Keratinocyte (primary cell): ENCODE measurements around the gene CAPZB. TPM values are rescaled to one million over a fixed set of nuclear protein-coding genes. Genes with fewer than 3 reads are reported as not detected.

Experiments
- DNase-seq: peaks from one replicate; pipeline ENCODE4 v3.0.0-alpha.2; 2011; ENCODE audit warnings: low read depth, missing footprints, low spot score
- FAIRE-seq: peaks from 2 replicates; lab custom pipeline; 2011; peaks lifted over from hg19 to GRCh38; lab: Jason Lieb, UNC
- H2AFZ ChIP-seq: 2 replicates; pipeline ENCODE4 v1.6.0; 2012; ENCODE audit warnings: low read length, control low read depth, inconsistent platforms; ENCODE audit not compliant: control insufficient read depth
- H3K27ac ChIP-seq: 2 replicates; pipeline ENCODE4 v1.5.1; 2011; ENCODE audit warnings: low read length; ENCODE audit not compliant: control insufficient read depth, insufficient read depth
- H3K27me3 ChIP-seq: 3 replicates; pipeline ENCODE4 v1.6.0; 2011; ENCODE audit warnings: low read length; ENCODE audit not compliant: control insufficient read depth, insufficient read depth; ENCODE audit errors: extremely low read depth
- H3K36me3 ChIP-seq, 2 experiments: 2 replicates in 1 of 2; 3 replicates in 1 of 2; pipeline ENCODE4 v1.5.1; 2011; ENCODE audit warnings: low read length in 2 of 2, mild to moderate bottlenecking in 1 of 2; ENCODE audit not compliant: control insufficient read depth in 2 of 2, insufficient read depth in 2 of 2; ENCODE audit errors: extremely low read depth in 1 of 2
- H3K4me1 ChIP-seq: 3 replicates; pipeline ENCODE4 v1.5.1; 2011; ENCODE audit warnings: low read length; ENCODE audit not compliant: control insufficient read depth, insufficient read depth; ENCODE audit errors: extremely low read depth
- H3K4me2 ChIP-seq: 3 replicates; pipeline ENCODE4 v1.6.0; 2011; ENCODE audit warnings: low read depth, low read length; ENCODE audit not compliant: control insufficient read depth, insufficient read depth; ENCODE audit errors: extremely low read depth
- H3K4me3 ChIP-seq, 3 experiments: fragments of 200-600 bp in 1 of 3; sonication (generic) in 1 of 3; 2 replicates in 2 of 3; 3 replicates in 1 of 3; pipeline ENCODE4 v1.5.1; 2011 to 2016; ENCODE audit warnings: low read length in 3 of 3, mild to moderate bottlenecking in 3 of 3, control low read depth in 2 of 3, inconsistent platforms in 1 of 3, low read depth in 1 of 3, mixed read lengths in 1 of 3, mixed run types in 1 of 3, moderate library complexity in 1 of 3; ENCODE audit not compliant: control insufficient read depth in 2 of 3, insufficient read depth in 2 of 3; ENCODE audit errors: extremely low read depth in 1 of 3
- H3K79me2 ChIP-seq: 2 replicates; pipeline ENCODE4 v1.6.0; 2012; ENCODE audit warnings: low read length; ENCODE audit not compliant: control insufficient read depth, insufficient read depth
- H3K9ac ChIP-seq: 3 replicates; pipeline ENCODE4 v1.6.0; 2011; ENCODE audit warnings: low read length; ENCODE audit not compliant: control insufficient read depth, insufficient read depth; ENCODE audit errors: extremely low read depth
- H3K9me1 ChIP-seq: 3 replicates; pipeline ENCODE4 v1.6.0; 2011; ENCODE audit warnings: low read length; ENCODE audit not compliant: control insufficient read depth, insufficient read depth; ENCODE audit errors: extremely low read depth
- H3K9me3 ChIP-seq: 2 replicates; pipeline ENCODE4 v1.5.1; 2012; ENCODE audit warnings: low read depth, low read length; ENCODE audit not compliant: control insufficient read depth
- H4K20me1 ChIP-seq: 3 replicates; pipeline ENCODE4 v1.6.0; 2011; ENCODE audit warnings: low read length; ENCODE audit not compliant: control insufficient read depth, insufficient read depth; ENCODE audit errors: extremely low read depth
- CTCF ChIP-seq, 3 experiments: IDR thresholded peaks in 1 of 3; conservative IDR thresholded peaks in 1 of 3; optimal IDR thresholded peaks in 1 of 3; 2 replicates in 2 of 3; 3 replicates in 1 of 3; pipeline versions ENCODE3 to v1.5.1; 2011; ENCODE audit warnings: low read length in 3 of 3, mild to moderate bottlenecking in 3 of 3, moderate library complexity in 2 of 3, control low read depth in 1 of 3, inconsistent platforms in 1 of 3; ENCODE audit not compliant: insufficient read depth in 2 of 3; ENCODE audit errors: extremely low read depth in 1 of 3
- EZH2 ChIP-seq: IDR thresholded peaks from one replicate; pipeline ENCODE4 v1.6.1; 2012; ENCODE audit warnings: inconsistent platforms, mild to moderate bottlenecking, low read length, moderate library complexity
- dilution Hi-C: fragments of 300-500 bp; cut with MboI; formaldehyde crosslinking; loops from one replicate; pipeline ENCODE4 v1.7.0; 2020; ENCODE audit warnings: low sequenced_read_pairs; ENCODE audit not compliant: extremely low pct_ligation_motif_present
- polyA plus RNA-seq, 5 experiments: library from polyadenylated mRNA; depleted of rRNA in 3 of 5; stranded (reverse) in 3 of 5; stranded (forward) in 1 of 5; unstranded in 1 of 5; fragments of >200 nt; gene quantifications; 1 replicate in 1 of 5; 2 replicates in 3 of 5; 3 replicates in 1 of 5; pipeline versions ENCODE4 v1.2.1 to v1.2.3, GENCODE V29; 2011 to 2012; ENCODE audit warnings: missing spikeins in 2 of 5, low read depth in 1 of 5, low replicate concordance in 1 of 5

The CAPZB gene
- polyA plus RNA-seq, 1 donor (not counting 4 experiments of a cell fraction or from before 2014, with no cell fraction given): 193 TPM

DNA sequence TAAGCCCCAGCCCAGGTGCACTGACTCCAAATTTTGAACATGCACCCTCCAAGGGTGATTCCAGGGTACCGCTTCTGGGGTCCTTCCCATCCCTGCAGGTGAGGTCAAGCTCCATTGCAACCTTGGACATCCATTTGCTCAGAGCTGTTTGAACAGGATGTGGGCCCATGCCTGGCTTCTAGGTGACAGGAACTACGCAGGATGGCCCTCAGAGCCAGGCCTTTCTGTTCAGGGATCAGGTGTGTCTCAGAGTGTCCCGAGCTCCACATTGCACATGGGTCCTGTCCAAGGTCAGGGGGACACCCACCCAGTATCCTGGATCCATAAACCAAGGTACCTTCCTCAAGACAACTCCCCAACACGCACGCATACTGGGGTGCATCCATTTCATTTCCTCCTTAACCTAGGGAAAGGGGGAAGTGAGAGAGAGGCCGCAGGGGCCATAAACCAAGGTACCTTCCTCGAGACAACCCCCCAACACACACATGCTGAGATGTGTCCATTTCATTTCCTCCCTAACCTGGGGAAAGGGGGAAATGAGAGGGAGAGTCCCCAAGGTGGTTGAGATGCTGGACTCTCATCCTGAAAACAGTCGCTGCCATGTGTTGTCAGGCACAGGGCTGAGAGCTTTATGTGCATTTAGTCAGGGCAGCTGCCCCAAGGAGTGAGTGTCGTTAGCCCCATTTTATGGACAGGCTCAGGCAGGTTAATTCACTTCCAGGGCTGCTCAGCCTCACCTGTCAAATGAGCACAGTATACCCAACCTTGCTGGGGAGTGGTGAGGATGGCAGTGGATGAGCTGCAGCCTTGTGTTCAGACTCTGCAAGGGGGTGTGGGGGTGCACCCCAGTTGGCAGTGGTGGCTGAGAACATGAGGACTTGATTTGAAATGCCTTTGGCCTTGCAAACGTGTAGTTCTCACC lies 171.1 kb downstream of the CAPZB start:
- Histone ChIP-seq H3K27me3 (no peaks in the 10 kb centered on the region), H2AFZ (no peak overlapping the region), H3K36me3 (peaks cover 2 to 7% of the 10 kb centered on the region in 2 experiments), H3K4me3 (no peak overlapping the region), H3K9ac (no peak overlapping the region), H3K27ac (no peak overlapping the region), H3K79me2 (peaks cover 14% of the 10 kb centered on the region), H4K20me1 (peaks cover 3% of the 10 kb centered on the region), H3K4me2 (no peak overlapping the region), H3K4me1 (peaks cover 46% of the 10 kb centered on the region), H3K9me1 (peaks cover 2% of the 10 kb centered on the region), H3K9me3 (no peaks in the 10 kb centered on the region)
- DNase-seq (no peak), FAIRE-seq (peak; percentile 72)
- TF ChIP-seq EZH2 (no peak), CTCF (optimal IDR thresholded peaks at IDR 0.05 in 1 of 3, IDR thresholded peaks at IDR 0.05 in 1 of 3, conservative IDR thresholded peaks at IDR 0.05 in 1 of 3; ENCODE audit: extremely low read depth in 1 of 3, insufficient read depth in 2 of 3, low read length in 3 of 3) (no peak)
- dilution Hi-C loops: no loop called here

- dilution Hi-C loops: no loop called here
- Histone ChIP-seq H3K79me2 (peaks cover 14% of the 10 kb centered on the region), H3K9ac (no peak overlapping the region), H3K36me3 (peaks cover 2 to 7% of the 10 kb centered on the region in 2 experiments), H3K27me3 (no peaks in the 10 kb centered on the region), H3K9me1 (no peaks in the 10 kb centered on the region), H3K27ac (no peak overlapping the region), H3K4me3 (no peak overlapping the region), H2AFZ (no peak overlapping the region), H3K9me3 (no peaks in the 10 kb centered on the region), H3K4me1 (peaks cover 42% of the 10 kb centered on the region), H3K4me2 (no peak overlapping the region), H4K20me1 (no peaks in the 10 kb centered on the region)
- DNase-seq: no peak
- no peak for FAIRE-seq
- no peak for TF ChIP-seq EZH2
- no peak for TF ChIP-seq CTCF (optimal IDR thresholded peaks at IDR 0.05 in 1 of 3, IDR thresholded peaks at IDR 0.05 in 1 of 3, conservative IDR thresholded peaks at IDR 0.05 in 1 of 3; ENCODE audit: extremely low read depth in 1 of 3, insufficient read depth in 2 of 3, low read length in 3 of 3)
Observed at GRCh38 chr1:19313636-19313959, 171.7 kb downstream of the CAPZB start.
